Mucosa of rectum (tissue), 2 donors: ENCODE results near the gene SAXO1.

ENCODE experiments used
- H3K27ac ChIP-seq, 2 donors: one replicate each; pipeline ENCODE4 v1.7.0; 2013; ENCODE audit warnings: inconsistent platforms in 2 of 2, low read depth in 2 of 2, low read length in 2 of 2
- H3K27me3 ChIP-seq, 2 donors: one replicate each; pipeline ENCODE4 v1.7.0; 2013; ENCODE audit warnings: low read length in 2 of 2; ENCODE audit not compliant: control insufficient read depth in 2 of 2, insufficient read depth in 2 of 2
- H3K36me3 ChIP-seq, 2 donors: one replicate each; pipeline ENCODE4 v1.7.0; 2013; ENCODE audit warnings: low read length in 2 of 2; ENCODE audit not compliant: control insufficient read depth in 2 of 2, insufficient read depth in 2 of 2
- H3K4me1 ChIP-seq, 2 donors: one replicate each; pipeline ENCODE4 v1.7.0; 2013; ENCODE audit warnings: low read length in 2 of 2, mild to moderate bottlenecking in 1 of 2; ENCODE audit not compliant: control insufficient read depth in 2 of 2, insufficient read depth in 2 of 2
- H3K4me3 ChIP-seq, 2 donors: one replicate each; pipeline ENCODE4 v1.7.0; 2013; ENCODE audit warnings: low read length in 2 of 2
- H3K9ac ChIP-seq, 2 donors: one replicate each; pipeline ENCODE4 v1.7.0; 2013; ENCODE audit warnings: low read length in 2 of 2, low read depth in 1 of 2, mild to moderate bottlenecking in 1 of 2
- H3K9me3 ChIP-seq, 2 donors: one replicate each; pipeline ENCODE4 v1.7.0; 2013; ENCODE audit warnings: low read length in 2 of 2; ENCODE audit not compliant: control insufficient read depth in 2 of 2
- donor health status: healthy.
- donor health status: Normal muscosa, but diverticular disease.

Gene SAXO1

DNA sequence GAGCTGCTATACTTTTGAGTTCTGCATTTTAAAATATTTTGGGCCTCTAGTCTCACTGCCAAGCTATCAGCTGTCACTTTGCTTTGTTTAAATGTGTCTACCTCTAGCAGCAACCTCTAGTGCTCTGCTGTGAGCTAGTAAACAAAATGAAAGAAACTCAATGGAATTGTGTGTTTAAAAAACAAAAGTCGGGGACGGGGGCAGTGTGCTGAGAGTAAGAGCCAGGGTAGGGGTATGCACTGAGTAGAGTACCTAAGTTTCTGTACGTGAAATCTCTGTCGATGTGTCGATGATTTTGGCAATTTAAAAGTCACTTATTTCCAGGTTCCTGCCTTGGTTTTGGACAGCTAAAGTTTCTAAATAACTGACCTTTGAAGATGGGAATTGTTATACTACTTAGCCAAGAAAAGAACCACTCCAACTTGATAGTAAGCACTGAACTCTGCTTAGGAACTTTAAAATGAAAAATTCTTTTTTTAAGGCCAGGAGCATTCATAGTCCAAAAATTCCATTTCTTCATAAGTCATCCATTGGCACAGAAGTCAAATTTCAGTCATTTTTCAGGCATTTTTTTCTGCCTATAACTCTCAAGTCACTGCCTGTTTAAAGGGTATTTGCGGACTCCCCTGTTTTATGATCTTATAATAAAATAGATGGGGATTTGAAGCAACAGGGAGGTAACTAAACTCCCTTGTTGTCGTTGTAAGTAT is 111.5 kb downstream of the SAXO1 start:
- H3K36me3 ChIP-seq, result no peaks in the 10 kb centered on the region
- no peak overlapping the region for H3K27ac ChIP-seq
- no peak overlapping the region for H3K9ac ChIP-seq
- H3K4me3 ChIP-seq, result no peak overlapping the region
- peaks cover 0 to 4% of the 10 kb centered on the region in 2 donors for H3K4me1 ChIP-seq
- H3K27me3 ChIP-seq, result no peaks in the 10 kb centered on the region
- H3K9me3 ChIP-seq, result no peaks in the 10 kb centered on the region

DNA sequence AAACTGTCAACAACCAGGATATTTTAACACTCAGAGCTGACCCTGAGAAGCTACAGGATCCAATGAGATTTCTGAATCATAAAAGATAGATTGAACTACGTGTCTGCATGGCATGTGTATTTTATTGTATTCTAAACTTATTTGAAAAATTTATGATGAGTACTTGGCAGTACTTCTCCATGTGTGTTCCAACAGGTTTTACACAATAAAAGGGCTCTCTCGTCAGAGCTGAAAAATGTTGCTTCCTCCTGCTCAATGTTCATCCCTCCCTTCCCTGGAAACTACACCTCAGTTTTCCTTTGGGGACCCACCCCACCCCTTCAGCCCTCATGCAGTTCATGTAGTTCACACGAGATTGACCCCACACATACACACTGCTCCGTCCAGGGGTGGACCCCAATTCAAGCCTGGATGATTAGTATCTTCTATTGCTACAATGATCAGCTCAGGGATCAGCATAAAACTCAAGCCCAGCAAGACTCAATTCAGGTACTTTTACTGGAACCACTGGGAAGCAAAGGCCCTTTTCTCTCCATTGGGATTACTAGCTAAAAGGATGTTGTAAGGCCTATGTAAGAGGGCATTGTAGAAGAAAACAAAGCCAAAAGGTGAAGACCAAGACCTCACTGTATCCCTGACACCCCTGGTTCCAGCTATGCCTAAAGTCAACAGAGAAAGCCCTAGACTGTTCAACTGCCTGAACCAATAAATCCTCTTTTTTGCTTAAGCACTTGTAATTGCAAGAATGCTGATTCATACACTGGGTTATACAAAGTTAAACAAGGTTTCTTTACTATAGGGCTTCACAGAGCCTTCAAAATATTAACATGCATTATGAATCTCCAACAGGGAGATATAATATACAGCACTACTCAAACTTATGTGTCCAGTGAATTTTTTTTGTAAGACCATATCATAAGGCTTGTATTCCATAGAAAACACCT is 112.6 kb downstream of the SAXO1 start:
- no peak overlapping the region for H3K4me3 ChIP-seq
- no peaks in the 10 kb centered on the region for H3K9me3 ChIP-seq
- H3K27ac ChIP-seq, result no peak overlapping the region
- H3K4me1 ChIP-seq, result peaks cover 0 to 4% of the 10 kb centered on the region in 2 donors
- H3K27me3 ChIP-seq, result no peaks in the 10 kb centered on the region
- H3K36me3 ChIP-seq, result no peaks in the 10 kb centered on the region
- H3K9ac ChIP-seq, result no peak overlapping the region

DNA sequence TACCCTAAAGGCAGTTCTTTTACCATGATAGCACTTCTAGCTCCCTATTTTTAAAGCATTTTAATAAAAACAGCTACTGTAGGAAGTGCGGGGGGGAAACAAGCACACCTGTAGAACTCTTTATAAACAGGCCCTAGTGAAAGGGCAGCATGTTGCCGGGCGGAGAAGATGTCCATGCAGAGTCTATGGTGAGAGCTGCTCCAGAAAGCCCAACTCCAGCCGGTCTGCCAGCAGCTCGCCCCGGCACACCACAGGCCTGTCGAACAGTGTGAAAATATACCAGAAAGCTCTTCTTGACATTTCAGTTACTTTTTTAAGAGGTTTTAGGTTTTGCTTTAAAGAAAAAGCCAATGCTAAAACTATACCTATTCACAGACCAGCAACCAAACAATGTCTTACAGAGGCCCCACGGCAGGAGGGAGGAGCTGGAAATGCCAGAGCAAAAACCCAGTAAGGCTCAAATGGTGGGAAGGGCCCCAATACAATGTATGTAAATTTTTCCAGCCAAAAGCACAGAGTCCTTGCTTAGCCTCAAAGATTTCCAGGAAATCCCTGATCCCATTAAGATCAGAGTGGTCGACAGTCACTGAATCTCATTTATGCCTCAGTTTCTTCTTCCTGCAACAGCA is 121.2 kb downstream of the SAXO1 start:
- H3K27ac ChIP-seq, result no peak overlapping the region
- no peaks in the 10 kb centered on the region for H3K36me3 ChIP-seq
- no peaks in the 10 kb centered on the region for H3K27me3 ChIP-seq
- H3K9me3 ChIP-seq, result no peaks in the 10 kb centered on the region
- no peak overlapping the region for H3K4me3 ChIP-seq
- no peaks in the 10 kb centered on the region for H3K4me1 ChIP-seq
- H3K9ac ChIP-seq, result no peak overlapping the region

DNA sequence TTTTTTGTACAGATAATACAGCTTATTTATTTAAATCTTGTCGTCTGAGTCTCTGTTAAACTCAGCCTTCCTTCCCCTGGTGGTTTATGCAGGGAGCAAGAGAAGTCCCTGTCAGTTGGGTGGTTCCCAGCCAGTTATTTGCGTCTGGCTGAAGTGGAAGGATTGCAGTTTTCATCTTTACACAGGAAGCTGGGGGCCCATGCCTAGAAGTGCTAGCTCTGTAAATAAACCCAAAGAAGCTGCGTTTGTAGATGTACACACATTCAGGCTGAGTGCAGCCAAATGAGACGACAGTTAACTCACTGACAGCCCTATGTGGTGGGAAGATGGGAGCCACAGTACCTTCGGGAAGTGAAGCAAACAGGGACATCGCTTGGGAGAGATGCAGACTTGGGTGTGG is 122.1 kb downstream of the SAXO1 start:
- no peaks in the 10 kb centered on the region for H3K4me1 ChIP-seq
- H3K9me3 ChIP-seq, result no peaks in the 10 kb centered on the region

DNA sequence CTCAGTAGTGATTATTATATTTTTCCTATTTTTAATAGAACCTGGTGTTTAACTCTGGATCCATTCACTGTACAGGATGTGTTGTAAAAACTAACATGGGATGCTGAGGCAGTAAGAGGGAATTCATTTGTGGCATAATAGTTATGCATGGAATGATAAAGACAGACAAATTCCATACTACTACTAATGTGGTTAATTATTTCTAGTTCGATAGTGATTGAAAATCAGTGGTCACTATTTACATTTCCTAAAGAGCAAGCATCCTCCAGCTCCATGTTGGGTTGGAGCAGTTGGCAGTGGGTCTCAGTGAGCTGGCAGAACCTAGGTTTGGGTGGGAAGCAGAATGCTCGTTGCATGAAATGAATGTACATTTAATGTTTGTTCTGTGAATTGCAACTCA is 122.6 kb downstream of the SAXO1 start:
- no peaks in the 10 kb centered on the region for H3K4me1 ChIP-seq
- H3K4me3 ChIP-seq, result no peak overlapping the region
- peaks cover 0 to 2% of the 10 kb centered on the region in 2 donors for H3K36me3 ChIP-seq
- H3K9me3 ChIP-seq, result no peaks in the 10 kb centered on the region
- H3K27ac ChIP-seq, result no peak overlapping the region
- H3K27me3 ChIP-seq, result no peaks in the 10 kb centered on the region
- H3K9ac ChIP-seq, result no peak overlapping the region

More for the DNA sequence above, 122.1 kb downstream of the SAXO1 start:
- H3K27me3 ChIP-seq, result no peaks in the 10 kb centered on the region
- no peak overlapping the region for H3K9ac ChIP-seq
- no peak overlapping the region for H3K27ac ChIP-seq
- peaks cover 0 to 2% of the 10 kb centered on the region in 2 donors for H3K36me3 ChIP-seq
- H3K4me3 ChIP-seq, result no peak overlapping the region

DNA sequence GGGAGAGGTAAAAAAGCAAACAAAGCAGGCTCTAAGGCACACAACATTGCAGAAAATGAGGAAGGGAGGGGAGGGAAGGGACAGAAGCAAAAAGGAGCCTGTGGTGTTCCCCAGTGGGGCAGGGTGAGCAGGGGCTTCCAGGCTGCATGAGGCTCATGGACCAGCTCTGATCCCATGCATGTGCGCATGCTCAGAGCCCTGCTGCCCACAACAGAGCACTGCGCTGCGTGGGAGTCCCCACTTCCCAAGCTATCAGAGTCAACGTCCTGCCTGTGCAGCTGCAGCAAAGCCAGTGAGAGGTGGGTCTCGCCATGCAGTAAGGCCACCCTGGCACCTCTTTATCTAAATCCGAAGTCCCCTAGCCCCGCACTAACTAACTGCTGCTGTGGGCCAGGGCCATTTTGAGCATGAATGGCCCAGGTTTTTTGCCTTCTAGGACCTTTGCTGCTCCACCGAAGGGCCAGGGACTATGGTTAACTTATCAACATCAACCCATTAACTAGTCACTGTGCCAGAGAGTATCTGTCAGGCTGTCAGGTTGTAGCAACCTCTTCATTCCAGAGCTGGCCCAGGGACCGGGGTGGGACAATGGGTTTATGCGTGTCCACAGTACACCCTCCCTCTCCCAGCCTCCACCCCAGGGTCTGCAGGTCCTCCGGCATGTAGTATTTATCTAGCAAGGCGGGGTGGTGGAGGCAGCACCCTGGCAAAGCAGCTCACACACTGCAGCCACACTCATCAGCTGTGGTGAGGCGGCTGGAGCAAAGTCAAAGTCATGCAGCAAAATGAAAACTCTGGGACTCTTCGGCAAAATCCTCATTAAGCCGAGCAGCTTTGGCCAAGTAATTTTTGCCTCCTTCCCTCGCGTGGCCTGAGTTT is 123.6 kb downstream of the SAXO1 start:
- Histone ChIP-seq H3K27ac (no peak overlapping the region), H3K4me3 (no peak overlapping the region)

DNA sequence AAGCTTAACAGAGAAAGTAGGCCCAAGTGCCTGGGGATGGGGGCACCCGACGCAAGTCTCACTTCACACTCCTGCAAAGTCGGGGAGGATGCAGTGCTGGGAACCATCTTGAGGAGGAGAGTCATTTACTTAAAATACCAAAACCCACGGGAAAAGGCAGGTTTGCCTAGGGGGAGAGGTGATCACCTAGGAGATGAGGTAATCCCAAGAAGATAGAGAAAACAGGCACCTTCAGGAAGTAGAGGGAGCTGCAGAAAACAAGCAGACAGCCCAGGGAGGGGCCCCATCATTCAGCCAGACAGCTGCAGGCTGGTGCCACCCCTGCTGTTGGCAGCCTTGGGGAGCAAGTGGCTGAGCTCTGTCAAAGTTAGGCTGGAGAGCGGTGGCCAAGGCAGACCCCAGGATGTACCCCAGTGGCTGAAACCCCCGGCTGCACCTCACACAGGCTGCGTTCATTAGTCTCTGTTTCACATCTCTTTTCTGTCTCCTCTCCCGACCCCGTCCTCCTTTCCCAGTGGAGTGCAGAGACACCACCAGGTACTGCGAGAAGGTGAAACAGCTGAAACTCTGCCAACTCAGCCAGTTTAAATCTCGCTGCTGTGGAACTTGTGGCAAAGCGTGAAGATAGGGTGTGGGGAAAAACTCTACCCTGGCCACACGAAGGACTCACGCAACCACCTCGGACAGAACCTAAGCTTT is 124.9 kb downstream of the SAXO1 start:
- peaks cover 0 to 2% of the 10 kb centered on the region in 2 donors for H3K36me3 ChIP-seq
- no peak overlapping the region for H3K4me3 ChIP-seq
- no peak overlapping the region for H3K27ac ChIP-seq
- H3K9ac ChIP-seq, result no peak overlapping the region
- no peaks in the 10 kb centered on the region for H3K27me3 ChIP-seq
- no peaks in the 10 kb centered on the region for H3K9me3 ChIP-seq
- no peaks in the 10 kb centered on the region for H3K4me1 ChIP-seq

More for the DNA sequence above, 123.6 kb downstream of the SAXO1 start:
- Histone ChIP-seq H3K9ac (no peak overlapping the region), H3K4me1 (no peaks in the 10 kb centered on the region), H3K27me3 (no peaks in the 10 kb centered on the region), H3K36me3 (peaks cover 0 to 2% of the 10 kb centered on the region in 2 donors), H3K9me3 (no peaks in the 10 kb centered on the region)

DNA sequence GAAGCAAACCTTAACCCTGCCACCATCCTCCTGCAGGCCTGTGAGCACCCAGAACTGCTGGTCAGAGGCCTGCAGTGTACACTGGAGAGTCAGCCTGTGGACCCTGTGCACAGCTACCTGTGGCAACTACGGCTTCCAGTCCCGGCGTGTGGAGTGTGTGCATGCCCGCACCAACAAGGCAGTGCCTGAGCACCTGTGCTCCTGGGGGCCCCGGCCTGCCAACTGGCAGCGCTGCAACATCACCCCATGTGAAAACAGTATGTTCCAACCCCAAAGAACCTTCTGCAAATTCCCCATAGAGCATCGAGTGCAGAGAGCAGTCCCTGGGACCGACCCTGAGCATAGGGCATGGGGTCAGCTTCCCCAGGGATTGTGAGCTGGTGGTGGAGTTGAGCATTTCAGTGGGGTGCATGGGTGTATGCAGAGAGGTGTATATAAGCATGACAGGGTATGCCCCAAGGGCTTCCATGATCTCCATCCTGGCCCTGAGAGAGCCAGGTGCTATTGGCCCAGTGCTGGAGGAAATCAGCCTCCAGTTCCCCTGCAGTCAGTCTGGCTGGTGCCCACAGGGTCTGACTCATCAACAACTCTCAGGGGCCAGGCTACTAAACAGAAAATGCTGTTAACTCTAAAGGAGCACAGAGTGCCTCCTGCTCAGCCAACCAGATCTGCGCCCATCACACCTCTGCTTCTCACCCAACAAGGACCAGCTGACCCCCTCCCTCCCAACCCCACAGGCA is 126.2 kb downstream of the SAXO1 start:
- H3K9ac ChIP-seq, result no peak overlapping the region

More for the DNA sequence above, 126.2 kb downstream of the SAXO1 start:
- no peak overlapping the region for H3K4me3 ChIP-seq
- no peaks in the 10 kb centered on the region for H3K9me3 ChIP-seq
- H3K4me1 ChIP-seq, result no peaks in the 10 kb centered on the region
- H3K36me3 ChIP-seq, result peaks cover 0 to 2% of the 10 kb centered on the region in 2 donors
- H3K27ac ChIP-seq, result no peak overlapping the region
- no peaks in the 10 kb centered on the region for H3K27me3 ChIP-seq
